Transverse colon (tissue), 4 donors: ENCODE results near the gene ANKRD12.

Source experiments
- CTCF ChIP-seq, 5 experiments: fragments of 200-600 bp in 3 of 5; fragments of 450-650 bp in 2 of 5; sonication (generic) in 3 of 5; IDR thresholded peaks; 1 replicate in 2 of 5; 2 replicates in 3 of 5; pipeline ENCODE4 v1.5.1; 2016 to 2017; ENCODE audit warnings: antibody characterized with exemption in 5 of 5, inconsistent platforms in 3 of 5, mild to moderate bottlenecking in 2 of 5, moderate library complexity in 1 of 5
- POLR2A ChIP-seq: fragments of 450-650 bp; IDR thresholded peaks from one replicate; pipeline ENCODE4 v1.6.1; 2016; ENCODE audit warnings: antibody characterized with exemption, mild to moderate bottlenecking, moderate library complexity
- POLR2AphosphoS5 ChIP-seq, 3 donors: sonication (generic); formaldehyde crosslinking; IDR thresholded peaks; one replicate each; pipeline ENCODE4 v1.6.1; 2016; ENCODE audit warnings: antibody characterized with exemption in 3 of 3

- no peak for TF ChIP-seq CTCF (IDR thresholded peaks at IDR 0.05)
- no peak for TF ChIP-seq POLR2AphosphoS5 (IDR thresholded peaks at IDR 0.05)
- no peak for TF ChIP-seq POLR2A
Measured at GRCh38 chr18:9260388-9261380, 124.1 kb downstream of the ANKRD12 start.
